Neuronal stem cell (in vitro differentiated cells): Measurements from ENCODE around the gene RPS28.

ENCODE experiments used
- DNase-seq: peaks from one replicate; pipeline ENCODE4 v3.0.0-alpha.2; 2013; ENCODE audit warnings: low spot score
- H2AFZ ChIP-seq: one replicate; pipeline ENCODE4 v1.6.1; 2013; ENCODE audit warnings: mild to moderate bottlenecking, low read length, inconsistent platforms
- H2AK5ac ChIP-seq: 2 replicates; pipeline ENCODE4 v1.6.1; 2013; ENCODE audit warnings: low read depth, mild to moderate bottlenecking, inconsistent platforms, low read length, moderate library complexity, mixed read lengths
- H2BK120ac ChIP-seq: 2 replicates; pipeline ENCODE4 v1.6.1; 2013; ENCODE audit warnings: low read depth, mild to moderate bottlenecking, inconsistent platforms, low read length, moderate library complexity, mixed read lengths
- H2BK12ac ChIP-seq: one replicate; pipeline ENCODE4 v1.6.1; 2013; ENCODE audit warnings: low read length, inconsistent platforms
- H2BK15ac ChIP-seq: 2 replicates; pipeline ENCODE4 v1.6.1; 2013; ENCODE audit warnings: mild to moderate bottlenecking, low read length, inconsistent platforms, mixed read lengths
- H2BK5ac ChIP-seq: one replicate; pipeline ENCODE4 v1.6.1; 2013; ENCODE audit warnings: inconsistent platforms, mild to moderate bottlenecking, low read length, moderate library complexity
- H3K14ac ChIP-seq: one replicate; pipeline ENCODE4 v1.6.1; 2013; ENCODE audit warnings: low read length, inconsistent platforms
- H3K18ac ChIP-seq: 2 replicates; pipeline ENCODE4 v1.6.1; 2013; ENCODE audit warnings: low read length, inconsistent platforms
- H3K23ac ChIP-seq: 2 replicates; pipeline ENCODE4 v1.6.1; 2013; ENCODE audit warnings: low read depth, mild to moderate bottlenecking, mixed read lengths, low read length, inconsistent platforms; ENCODE audit not compliant: poor library complexity
- H3K27ac ChIP-seq: replicated peaks from 3 replicates; pipeline ENCODE4 v1.5.1; 2013; ENCODE audit warnings: low read length, inconsistent platforms
- H3K27me3 ChIP-seq, 3 experiments: 2 replicates each; pipeline ENCODE4 v1.6.1; 2013; ENCODE audit warnings: low read length in 3 of 3, mild to moderate bottlenecking in 2 of 3, inconsistent platforms in 1 of 3, low read depth in 1 of 3, mixed read lengths in 1 of 3, moderate library complexity in 1 of 3; ENCODE audit not compliant: control insufficient read depth in 3 of 3, insufficient read depth in 3 of 3
- H3K36me3 ChIP-seq, 2 donors: replicated peaks in 1 of 2; 2 replicates each; pipeline ENCODE4 v1.6.1; 2013; ENCODE audit warnings: low read length in 2 of 2; ENCODE audit not compliant: control insufficient read depth in 2 of 2, insufficient read depth in 2 of 2
- H3K4ac ChIP-seq: 2 replicates; pipeline ENCODE4 v1.6.1; 2013; ENCODE audit warnings: inconsistent platforms, mild to moderate bottlenecking, low read length, moderate library complexity
- H3K4me1 ChIP-seq, 2 donors: 1 replicate in 1 of 2; 2 replicates in 1 of 2; pipeline ENCODE4 v1.6.1; 2013; ENCODE audit warnings: low read length in 2 of 2, low read depth in 1 of 2; ENCODE audit not compliant: control insufficient read depth in 2 of 2, insufficient read depth in 1 of 2
- H3K4me2 ChIP-seq: one replicate; pipeline ENCODE4 v1.6.1; 2013; ENCODE audit warnings: mild to moderate bottlenecking, low read length, inconsistent platforms; ENCODE audit not compliant: insufficient read depth, poor library complexity, severe bottlenecking
- H3K4me3 ChIP-seq, 2 donors: 2 replicates each; pipeline ENCODE4 v1.5.1; 2013; ENCODE audit warnings: low read length in 2 of 2, mild to moderate bottlenecking in 2 of 2, inconsistent platforms in 1 of 2, moderate library complexity in 1 of 2
- H3K79me1 ChIP-seq: one replicate; pipeline ENCODE4 v1.6.1; 2013; ENCODE audit warnings: low read depth, mild to moderate bottlenecking, inconsistent platforms, low read length, moderate library complexity
- H3K9ac ChIP-seq: one replicate; pipeline ENCODE4 v1.6.1; 2013; ENCODE audit warnings: mild to moderate bottlenecking, low read depth, low read length, inconsistent platforms; ENCODE audit not compliant: poor library complexity
- H3K9me3 ChIP-seq, 2 donors: replicated peaks in 1 of 2; 2 replicates each; pipeline versions ENCODE3 to v1.6.1; 2013; ENCODE audit warnings: low read length in 2 of 2, mild to moderate bottlenecking in 2 of 2, inconsistent platforms in 1 of 2, low read depth in 1 of 2, mixed read lengths in 1 of 2, moderate library complexity in 1 of 2; ENCODE audit not compliant: control insufficient read depth in 2 of 2, insufficient read depth in 1 of 2
- H4K8ac ChIP-seq: one replicate; pipeline ENCODE4 v1.6.1; 2013; ENCODE audit warnings: low read depth, mild to moderate bottlenecking, inconsistent platforms, low read length, moderate library complexity
- H4K91ac ChIP-seq: one replicate; pipeline ENCODE4 v1.6.1; 2013; ENCODE audit warnings: low read length, low read depth, mild to moderate bottlenecking, inconsistent platforms; ENCODE audit not compliant: poor library complexity
- WGBS, 2 donors: extraction: QIAGEN DNeasy Blood & Tissue Kit; methylation state at CpG; one replicate each; pipeline ENCODE4 v1.1.7; 2013; ENCODE audit warnings: missing lambda C conversion rate in 2 of 2, mixed read lengths in 1 of 2; ENCODE audit not compliant: insufficient read length in 2 of 2, insufficient replicate concordance in 1 of 2; ENCODE audit errors: extremely low coverage in 2 of 2; 5-methylcytosine and 5-hydroxymethylcytosine counted together

RPS28 gene

DNA sequence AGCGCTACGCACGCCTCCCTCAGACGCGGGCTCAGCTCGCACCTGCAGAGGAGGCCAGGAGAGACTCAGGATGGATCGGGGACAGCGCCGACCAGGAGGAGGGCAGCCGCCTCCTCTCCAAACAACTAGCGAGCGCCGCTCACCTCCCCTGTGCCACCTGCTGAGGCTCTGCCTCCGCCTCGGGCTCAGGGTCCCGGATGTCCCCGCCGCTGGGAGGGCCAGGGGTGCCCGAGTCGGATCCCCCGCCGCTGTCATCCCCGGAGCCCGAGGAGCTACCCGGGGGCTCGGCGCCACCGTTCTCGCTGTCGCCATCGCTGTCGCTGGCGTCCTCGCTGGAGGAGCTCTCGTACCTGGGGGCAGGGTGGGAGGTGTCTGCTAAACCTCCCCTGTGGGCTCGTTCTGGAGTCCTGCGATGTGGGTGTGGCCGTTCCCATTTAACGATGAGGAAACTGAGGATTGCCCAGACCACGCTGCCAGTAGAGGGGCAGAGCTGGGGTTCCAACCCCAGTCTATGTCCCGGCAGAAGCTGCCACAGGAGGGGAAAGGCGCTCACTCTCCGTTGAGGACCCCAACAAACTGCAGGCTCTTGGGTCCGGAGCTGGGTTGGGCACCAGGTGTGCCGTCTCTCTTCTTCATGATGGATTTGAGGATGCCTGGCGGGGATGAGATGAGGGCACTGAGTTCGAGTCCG is 12.6 kb downstream of the RPS28 start:
- H2AFZ ChIP-seq: peak overlapping the region; percentile 75
- H3K79me1 ChIP-seq: no peaks in the 10 kb centered on the region
- H3K9me3 ChIP-seq: no peaks in the 10 kb centered on the region
- no CpG with 5 or more reads among the region's 48 CpGs for WGBS, 2 donors
- no peak overlapping the region for H3K4ac ChIP-seq
- no peak overlapping the region for H4K8ac ChIP-seq
- peak overlapping the region; percentile 89 for H3K23ac ChIP-seq
- H3K9ac ChIP-seq: peak overlapping the region; percentile 70
- H2BK5ac ChIP-seq: peak overlapping the region; percentile 82
- peak overlapping the region; percentile 71 for H3K14ac ChIP-seq
- peaks cover 1 to 3% of the 10 kb centered on the region in 2 donors for H3K4me1 ChIP-seq
- peak overlapping the region; percentile 97 for H2AK5ac ChIP-seq
- no peak overlapping the region for H3K27ac ChIP-seq
- no peak overlapping the region for H4K91ac ChIP-seq
- peaks cover 23 to 74% (median 54%) of the 10 kb centered on the region in 3 experiments for H3K27me3 ChIP-seq
- H2BK15ac ChIP-seq: peak overlapping the region; percentile 67
- H3K4me3 ChIP-seq: peak overlapping the region; percentile 47 to 62
- no peak for DNase-seq
- peak overlapping the region; percentile 24 for H2BK12ac ChIP-seq
- H3K36me3 ChIP-seq: no peaks in the 10 kb centered on the region
- peak overlapping the region; percentile 66 for H3K4me2 ChIP-seq
- H2BK120ac ChIP-seq: no peak overlapping the region
- H3K18ac ChIP-seq: peak overlapping the region; percentile 93

GRCh38 chr19:8334458-8335342 is 13.4 kb downstream of the RPS28 start:
- H2BK12ac ChIP-seq: peak overlapping the region; percentile 24
- H2AK5ac ChIP-seq: peak overlapping the region; percentile 97
- peak overlapping the region; percentile 80 for H3K23ac ChIP-seq
- WGBS, 2 donors: no CpG with 5 or more reads among the region's 117 CpGs
- H3K4me3 ChIP-seq: peak overlapping the region; percentile 47 to 79
- peak overlapping the region; percentile 37 for H2BK15ac ChIP-seq
- H3K18ac ChIP-seq: peak overlapping the region; percentile 93
- H3K27me3 ChIP-seq: peaks cover 23 to 71% (median 54%) of the 10 kb centered on the region in 3 experiments
- H3K36me3 ChIP-seq: no peaks in the 10 kb centered on the region
- no peak overlapping the region for H3K14ac ChIP-seq
- peak overlapping the region; percentile 82 for H2BK5ac ChIP-seq
- no peaks in the 10 kb centered on the region for H3K9me3 ChIP-seq
- DNase-seq: peak; percentile 73
- H3K27ac ChIP-seq: no peak overlapping the region
- peak overlapping the region; percentile 96 for H2AFZ ChIP-seq
- H4K8ac ChIP-seq: peak overlapping the region; percentile 43
- H3K79me1 ChIP-seq: no peaks in the 10 kb centered on the region
- H3K4me1 ChIP-seq: peaks cover 1 to 3% of the 10 kb centered on the region in 2 donors
- peak overlapping the region; percentile 70 for H3K9ac ChIP-seq
- H4K91ac ChIP-seq: no peak overlapping the region
- peak overlapping the region; percentile 62 for H3K4me2 ChIP-seq
- H3K4ac ChIP-seq: no peak overlapping the region
- H2BK120ac ChIP-seq: no peak overlapping the region

GRCh38 chr19:8335343-8336071 is 14.2 kb downstream of the RPS28 start:
- H3K27ac ChIP-seq: no peak overlapping the region
- H2AFZ ChIP-seq: peak overlapping the region; percentile 96
- no peak overlapping the region for H2BK15ac ChIP-seq
- no peak overlapping the region for H2AK5ac ChIP-seq
- H3K4me2 ChIP-seq: peak overlapping the region; percentile 62
- H3K9ac ChIP-seq: peak overlapping the region; percentile 60
- H3K4me1 ChIP-seq: peaks cover 3 to 5% of the 10 kb centered on the region in 2 donors
- H2BK5ac ChIP-seq: peak overlapping the region; percentile 24
- H3K79me1 ChIP-seq: no peaks in the 10 kb centered on the region
- no CpG with 5 or more reads among the region's 79 CpGs for WGBS, 2 donors
- no peak overlapping the region for H4K8ac ChIP-seq
- no peak overlapping the region for H2BK12ac ChIP-seq
- H3K23ac ChIP-seq: no peak overlapping the region
- peak overlapping the region; percentile 47 to 79 for H3K4me3 ChIP-seq
- no peak overlapping the region for H3K4ac ChIP-seq
- no peak overlapping the region for H3K14ac ChIP-seq
- no peak overlapping the region for H4K91ac ChIP-seq
- DNase-seq: no peak
- H3K36me3 ChIP-seq: no peaks in the 10 kb centered on the region
- peaks cover 23 to 69% (median 55%) of the 10 kb centered on the region in 3 experiments for H3K27me3 ChIP-seq
- no peak overlapping the region for H2BK120ac ChIP-seq
- no peaks in the 10 kb centered on the region for H3K9me3 ChIP-seq
- peak overlapping the region; percentile 59 for H3K18ac ChIP-seq
